A673 (cell line): ENCODE results near the gene PRAF2. TPM values are rescaled to one million over a fixed set of nuclear protein-coding genes. Genes with fewer than 3 reads are reported as not detected.

Experiments used
- BruUV-seq: library from RNA; stranded (reverse); fragments of 400-500 nt; replicated peaks from 2 replicates; lab custom pipeline; 2021; lab: Mats Ljungman, UMichigan
- CTCF ChIA-PET: fragments of 300-600 bp; sonication (Branson Sonifier 250); formaldehyde crosslinking; loops from one replicate; lab custom pipeline; 2022; ENCODE audit warnings: antibody characterized with exemption; lab: Charles Lee
- POLR2A ChIA-PET: fragments of 300-600 bp; sonication (Branson Sonifier 250); formaldehyde crosslinking; loops from one replicate; lab custom pipeline; 2022; ENCODE audit warnings: antibody characterized with exemption; ENCODE audit not compliant: low non-redundant PET; lab: Charles Lee
- DNase-seq: peaks from one replicate; pipeline ENCODE4 v3.0.0-alpha.2; 2015; ENCODE audit warnings: low spot score
- H3K27ac ChIP-seq: fragments of 200-600 bp; sonication (generic); 2 replicates; pipeline ENCODE4 v1.5.1; 2016; ENCODE audit warnings: mixed run types, low read depth, mild to moderate bottlenecking, mixed read lengths, antibody characterized with exemption, low read length; ENCODE audit not compliant: poor library complexity, severe bottlenecking
- H3K27me3 ChIP-seq: fragments of 200-600 bp; sonication (generic); replicated peaks from 2 replicates; pipeline ENCODE4 v1.6.1; 2017; ENCODE audit warnings: mixed run types, low read depth, mild to moderate bottlenecking, mixed read lengths, antibody characterized with exemption, low read length; ENCODE audit not compliant: insufficient read depth, poor library complexity
- H3K36me3 ChIP-seq: fragments of 200-600 bp; sonication (generic); 2 replicates; pipeline ENCODE4 v1.6.1; 2016; ENCODE audit warnings: mixed run types, mild to moderate bottlenecking, mixed read lengths, antibody characterized with exemption, low read length; ENCODE audit not compliant: insufficient read depth, poor library complexity, severe bottlenecking
- H3K4me1 ChIP-seq: fragments of 200-600 bp; sonication (generic); 2 replicates; pipeline ENCODE4 v1.6.1; 2017; ENCODE audit warnings: mixed run types, mild to moderate bottlenecking, mixed read lengths, antibody characterized with exemption, low read length; ENCODE audit not compliant: insufficient read depth, poor library complexity, severe bottlenecking
- H3K4me3 ChIP-seq: fragments of 200-600 bp; sonication (generic); 2 replicates; pipeline ENCODE4 v1.5.1; 2016; ENCODE audit warnings: low read depth, mixed run types, mild to moderate bottlenecking, mixed read lengths, low read length; ENCODE audit not compliant: poor library complexity, severe bottlenecking
- H3K9me3 ChIP-seq: fragments of 200-600 bp; sonication (generic); 2 replicates; pipeline ENCODE4 v1.6.1; 2016; ENCODE audit warnings: mixed run types, low read depth, mild to moderate bottlenecking, mixed read lengths, antibody characterized with exemption, low read length; ENCODE audit not compliant: poor library complexity, severe bottlenecking
- CTCF ChIP-seq: fragments of 300-800, 200-600 bp; sonication (generic); conservative IDR thresholded peaks from 2 replicates; pipeline ENCODE4 v1.5.1; 2017; ENCODE audit warnings: low read depth, mild to moderate bottlenecking, antibody characterized with exemption, low read length, moderate library complexity, mixed read lengths
- EZH2 ChIP-seq: fragments of 200-600 bp; sonication (generic); IDR thresholded peaks from 2 replicates; pipeline ENCODE4 v1.6.1; 2017; ENCODE audit warnings: borderline replicate concordance, low read depth, mild to moderate bottlenecking, mixed read lengths, antibody characterized with exemption, low read length; ENCODE audit not compliant: poor library complexity, severe bottlenecking
- intact Hi-C: fragments of 100-400 bp; cut with micrococcal nuclease; formaldehyde crosslinking; loops from one replicate; pipeline ENCODE4 v1.10.0; 2022; ENCODE audit not compliant: unreplicated experiment
- total RNA-seq: library from RNA; stranded (reverse); gene quantifications from 2 replicates; pipeline ENCODE4 v1.2.3, GENCODE V29; 2021

PRAF2 gene
- total RNA-seq, 1 experiment from 2014 or later = 21.3 TPM

DNA sequence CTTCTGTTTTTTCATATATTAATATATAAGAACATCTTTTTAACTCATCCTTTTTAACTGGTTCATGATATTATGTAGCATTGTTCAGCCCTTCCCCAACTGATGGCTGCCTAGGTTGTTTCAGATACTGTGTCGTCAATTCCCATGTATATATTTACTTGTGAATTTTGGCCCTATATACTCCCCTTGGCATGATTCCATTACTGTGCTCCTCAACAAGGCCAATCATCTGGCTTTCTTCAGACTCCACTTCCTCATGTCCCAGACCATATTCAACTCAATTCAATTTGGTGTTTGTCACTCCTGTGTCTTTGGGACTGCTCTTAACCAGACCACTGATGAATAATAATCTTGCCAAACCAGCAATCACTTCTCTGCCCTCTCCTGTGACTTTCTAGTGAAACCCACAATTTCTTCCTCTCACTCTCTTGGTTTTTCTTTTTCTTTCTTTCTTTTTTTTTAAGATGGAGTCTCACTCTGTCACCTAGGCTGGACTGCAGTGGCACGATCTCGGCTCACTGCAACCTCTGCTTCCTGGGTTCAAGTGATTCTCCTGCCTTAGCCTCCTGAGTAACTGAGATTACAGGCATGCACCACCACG is 8.6 kb upstream of the PRAF2 start:
- Histone ChIP-seq H3K27ac (no peak overlapping the region), H3K9me3 (no peaks in the 10 kb centered on the region), H3K4me3 (no peak overlapping the region), H3K27me3 (no peaks in the 10 kb centered on the region), H3K4me1 (no peaks in the 10 kb centered on the region), H3K36me3 (no peaks in the 10 kb centered on the region)
- ChIA-PET POLR2A (no interaction called here), CTCF (no interaction called here)
- DNase-seq = no peak
- intact Hi-C loops = no loop called here
- no TSS peak for BruUV-seq
- no peak for TF ChIP-seq EZH2
- no peak for TF ChIP-seq CTCF

DNA sequence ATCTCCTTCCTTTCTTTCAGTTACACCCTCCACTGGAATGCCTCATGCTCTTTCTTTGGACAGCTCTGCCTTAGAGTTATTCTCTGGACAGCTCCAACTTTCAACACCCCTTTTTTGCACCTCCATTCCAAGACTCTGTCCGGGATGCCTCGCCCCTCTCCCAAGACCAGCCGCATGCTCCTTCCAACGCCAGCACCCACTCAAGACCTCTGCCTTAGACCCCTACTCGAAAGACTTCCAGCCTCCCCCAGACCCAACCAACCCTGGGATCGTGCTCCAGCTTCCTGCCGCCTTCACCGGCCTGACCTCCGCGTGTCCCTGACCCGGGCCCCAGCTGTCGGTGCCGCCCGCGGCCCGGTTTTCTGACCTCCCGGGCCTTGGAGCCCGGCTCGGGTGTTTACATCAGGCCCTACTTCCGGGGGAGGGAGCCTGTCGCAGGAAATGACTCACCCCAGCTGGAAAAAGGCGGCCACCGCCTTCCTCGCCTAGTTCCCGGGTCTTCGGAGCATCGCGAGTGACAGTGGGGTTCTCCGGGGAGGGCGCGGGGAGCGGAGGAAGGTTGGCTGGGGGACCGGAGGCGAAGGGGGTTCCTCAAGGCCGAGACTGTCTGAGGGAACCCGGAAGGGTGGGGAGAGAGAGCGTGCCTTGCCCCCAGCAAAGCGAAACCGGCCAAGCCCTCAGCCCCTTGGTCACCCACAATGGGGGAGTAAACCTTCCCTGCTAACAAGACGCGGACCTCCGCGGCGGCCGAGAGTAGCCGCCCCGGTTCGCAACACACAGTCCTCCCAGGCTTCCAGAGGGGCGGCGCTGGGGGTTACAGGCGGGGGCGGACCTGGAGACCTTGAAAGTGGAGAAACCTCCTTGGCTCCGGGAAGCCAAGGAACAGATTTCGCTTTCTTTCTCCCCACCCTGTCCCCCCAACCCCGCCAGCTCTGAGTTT is 6.0 kb upstream of the PRAF2 start, which contains the start of gene WDR45:
Gene WDR45, minus strand, starts transcription at position 399 of the 940 bp plus-strand sequence. CDS start 1,792 bp downstream, outside the sequence.
- TF ChIP-seq CTCF = no peak
- TF ChIP-seq EZH2 = no peak
- H3K27ac ChIP-seq = peak within 1 kb of the TSS; percentile 79
- BruUV-seq = TSS peak; percentile 83
- DNase-seq = peak; percentile 75
- no peaks in the 10 kb centered on the region for H3K4me1 ChIP-seq
- intact Hi-C loops = no loop called here
- H3K27me3 ChIP-seq = no peaks in the 10 kb centered on the region
- no peaks in the 10 kb centered on the region for H3K9me3 ChIP-seq
- ChIA-PET POLR2A (no interaction called here), CTCF (interaction anchor here (0.7 kb wide), 1 partner anchor 27 kb away, joined by 5 read pairs; no protein-coding TSS in a partner anchor)
- peak within 1 kb of the TSS; percentile 57 for H3K4me3 ChIP-seq
- peaks cover 3% of the 10 kb centered on the region for H3K36me3 ChIP-seq

- H3K27me3 ChIP-seq = no peaks in the 10 kb centered on the region
- TF ChIP-seq EZH2 (no peak), CTCF (no peak)
- BruUV-seq = no TSS peak
- peaks cover 3% of the 10 kb centered on the region for H3K36me3 ChIP-seq
- no peak for DNase-seq
- no peak overlapping the region for H3K4me3 ChIP-seq
- H3K27ac ChIP-seq = no peak overlapping the region
- H3K4me1 ChIP-seq = peaks cover 2% of the 10 kb centered on the region
- H3K9me3 ChIP-seq = no peaks in the 10 kb centered on the region
- CTCF ChIA-PET = no interaction called here
- POLR2A ChIA-PET = no interaction called here
- intact Hi-C loops = no loop called here
Observed at GRCh38 chrX:49077941-49078340, 4.1 kb upstream of the PRAF2 start.
